Measurements from ENCODE around the gene KRT33B.

- no peak for TF ChIP-seq CTCF (IDR thresholded peaks at IDR 0.05)
- TF ChIP-seq POLR2A (IDR thresholded peaks at IDR 0.05) = no peak
These were observed at the start of gene KRT33B for GRCh38 chr17:41369713-41370112.

All from lower leg skin (tissue), 3 donors.